HFF-Myc (cell line): ENCODE data around the gene NDUFA6.
"Not testable (repeated sequence)": the region's sequence is repeated elsewhere in the genome, so short reads cannot be mapped to it uniquely, and the experiment has no call there.

Source experiments
- DNase-seq: peaks from one replicate; pipeline ENCODE4 v3.0.0-alpha.2; 2011; ENCODE audit warnings: low read depth; ENCODE audit errors: extremely low read depth
- H3K4me3 ChIP-seq: replicated peaks from 2 replicates; pipeline ENCODE4 v1.5.1; 2011; ENCODE audit warnings: low read depth, mild to moderate bottlenecking, control low read depth, low read length
- CTCF ChIP-seq: IDR thresholded peaks from 2 replicates; pipeline ENCODE4 v1.5.1; 2012; ENCODE audit warnings: mild to moderate bottlenecking, low read depth, low read length, control low read depth; ENCODE audit errors: missing control alignments

Gene NDUFA6

DNA sequence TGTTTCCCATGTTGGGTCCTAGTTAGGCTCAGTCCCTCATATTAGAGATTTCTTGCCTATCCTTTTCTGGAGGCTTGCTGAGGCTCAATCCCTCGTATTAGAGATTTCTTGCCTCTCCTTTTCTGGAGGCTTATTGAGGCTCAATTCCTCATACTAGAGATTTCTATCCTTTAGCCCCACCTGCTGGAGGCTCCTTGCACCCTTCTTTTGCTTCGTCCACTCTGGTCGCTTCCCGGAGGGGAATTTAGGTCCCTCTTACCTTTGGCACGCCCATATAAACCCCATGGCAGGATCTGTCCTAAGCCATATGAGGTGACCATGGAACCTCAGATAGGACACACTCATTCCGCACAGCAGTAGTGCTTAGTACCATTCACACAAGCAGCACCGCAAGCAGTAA, 24.1 kb upstream of the NDUFA6 start:
- no peak overlapping the region for H3K4me3 ChIP-seq
- no peak for DNase-seq
- TF ChIP-seq CTCF: peak; percentile 55

GRCh38 chr22:42112793-42113192, 22.2 kb upstream of the NDUFA6 start:
- peak; percentile 16 for TF ChIP-seq CTCF
- H3K4me3 ChIP-seq, DNase-seq: not testable (repeated sequence)

DNA sequence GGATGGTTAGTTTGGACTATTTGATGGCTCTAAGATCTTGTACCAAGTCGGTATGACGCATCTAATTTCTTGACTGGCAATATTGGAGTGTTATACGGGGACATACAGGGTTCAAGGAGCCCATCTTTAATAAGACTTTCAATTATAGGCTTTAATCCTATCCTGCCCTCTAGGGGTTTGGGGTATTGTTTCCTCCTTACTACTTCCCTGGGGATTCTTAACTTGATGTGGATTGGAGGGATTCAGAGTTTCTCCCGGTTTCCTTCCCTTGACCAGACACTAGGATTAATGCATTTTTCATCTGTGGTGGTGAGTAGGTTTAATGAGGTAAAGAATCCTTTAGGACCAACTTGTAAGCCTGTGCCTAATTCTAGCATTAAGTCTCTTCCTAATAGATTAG, 21.2 kb upstream of the NDUFA6 start:
- peak; percentile 6 for TF ChIP-seq CTCF
- no peak for DNase-seq
- H3K4me3 ChIP-seq: no peak overlapping the region

- no peak for TF ChIP-seq CTCF
- H3K4me3 ChIP-seq: no peak overlapping the region
- DNase-seq: no peak
Observed at GRCh38 chr22:42108848-42109247, 18.3 kb upstream of the NDUFA6 start.

DNA sequence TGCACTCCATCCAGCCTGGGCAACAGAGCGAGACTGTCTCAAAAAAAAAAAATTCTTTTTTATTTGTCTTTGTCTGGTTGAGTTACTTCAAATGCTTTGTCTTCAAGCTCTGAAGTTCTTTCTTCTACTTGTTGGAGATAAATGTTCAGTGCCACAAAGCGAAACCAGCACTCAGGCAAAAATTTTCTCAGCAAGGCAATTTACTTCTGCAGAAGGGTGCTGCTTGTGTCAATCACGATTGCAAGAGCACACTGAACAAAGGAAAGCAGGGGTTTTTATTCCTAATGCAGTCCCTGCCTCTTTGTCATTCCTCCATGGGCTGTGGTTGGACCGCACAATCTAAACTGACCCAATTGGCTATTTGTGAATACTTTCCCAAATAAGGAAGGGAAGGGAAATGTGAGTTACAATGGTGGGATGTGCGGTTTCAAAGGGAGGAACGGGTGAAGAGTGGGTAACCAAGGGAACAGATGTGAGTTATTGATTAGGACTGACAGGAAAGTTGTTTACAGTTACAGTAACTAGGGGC, 13.8 kb upstream of the NDUFA6 start:
- H3K4me3 ChIP-seq, DNase-seq: not testable (repeated sequence)

- TF ChIP-seq CTCF: no peak
- no peak overlapping the region for H3K4me3 ChIP-seq
- no peak for DNase-seq
Observed at GRCh38 chr22:42101199-42101598, 10.6 kb upstream of the NDUFA6 start.

GRCh38 chr22:42091455-42091782, 847 bp upstream of the NDUFA6 start:
- no peak for DNase-seq
- TF ChIP-seq CTCF: no peak
- peak overlapping the region; percentile 91 for H3K4me3 ChIP-seq
